DND-41 (cell line): ENCODE results near the gene FHOD1.

Experiments
- CTCF ChIP-seq: IDR thresholded peaks from 2 replicates; pipeline ENCODE4 v1.5.1; 2012; ENCODE audit warnings: borderline replicate concordance, low read length, moderate library complexity, mild to moderate bottlenecking; ENCODE audit not compliant: poor library complexity, severe bottlenecking; ENCODE audit errors: extremely low read depth
- EZH2 ChIP-seq: IDR thresholded peaks from 3 replicates; pipeline ENCODE4 v1.6.1; 2012; ENCODE audit warnings: borderline replicate concordance, low read depth, mild to moderate bottlenecking, moderate library complexity, low read length, inconsistent platforms; ENCODE audit not compliant: severe bottlenecking

GRCh38 chr16:67196881-67197280, 50.4 kb downstream of the FHOD1 start:
- TF ChIP-seq CTCF (no peak), EZH2 (no peak)
